ENCODE results near the gene OPA1. TPM values are rescaled to one million over a fixed set of nuclear protein-coding genes. Genes with fewer than 3 reads are reported as not detected.
A peak's percentile ranks its signal among the peaks of the same experiment; 100 is the strongest.
"Not testable (repeated sequence)": the region's sequence is repeated elsewhere in the genome, so short reads cannot be mapped to it uniquely, and the experiment has no call there.

OPA1 gene
- total and polyA plus RNA-seq, 2 of the 13 experiments (the other 11 are each of a cell fraction or from before 2014, with no cell fraction given): 26.7 to 78.5 TPM

DNA sequence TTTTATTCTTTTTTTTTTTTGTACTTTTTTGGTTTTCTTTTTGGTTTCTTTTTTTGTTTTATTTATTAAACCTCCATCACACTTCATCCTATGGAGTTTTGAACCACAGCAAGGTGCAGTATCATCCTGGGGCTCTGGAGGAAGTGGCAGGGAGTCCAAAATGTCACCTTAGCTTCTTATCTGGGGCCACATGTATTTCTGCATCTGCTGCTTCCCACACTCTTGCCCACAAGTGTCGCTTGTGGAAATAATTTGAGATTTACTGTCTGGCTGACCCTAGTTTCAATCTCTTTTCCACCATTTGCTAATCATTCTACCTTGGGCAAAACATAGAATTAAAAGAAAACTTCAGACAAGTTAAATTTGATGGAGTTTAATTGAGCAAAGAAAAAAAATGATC is 6.4 kb downstream of the OPA1 start (continued):
- TF ChIP-seq EHMT2 (IDR thresholded peaks at IDR 0.05; ENCODE audit: borderline replicate concordance, low read depth, low read length) (no peak), RFX3 (CRISPR knock-in tag; IDR thresholded peaks at IDR 0.05) (no peak)
- TF ChIP-seq, protein P1, sequence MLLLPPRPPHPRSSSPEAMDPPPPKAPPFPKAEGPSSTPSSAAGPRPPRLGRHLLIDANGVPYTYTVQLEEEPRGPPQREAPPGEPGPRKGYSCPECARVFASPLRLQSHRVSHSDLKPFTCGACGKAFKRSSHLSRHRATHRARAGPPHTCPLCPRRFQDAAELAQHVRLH (CRISPR knock-in tag; IDR thresholded peaks at IDR 0.05; ENCODE audit: borderline replicate concordance, low read depth): no peak

DNA sequence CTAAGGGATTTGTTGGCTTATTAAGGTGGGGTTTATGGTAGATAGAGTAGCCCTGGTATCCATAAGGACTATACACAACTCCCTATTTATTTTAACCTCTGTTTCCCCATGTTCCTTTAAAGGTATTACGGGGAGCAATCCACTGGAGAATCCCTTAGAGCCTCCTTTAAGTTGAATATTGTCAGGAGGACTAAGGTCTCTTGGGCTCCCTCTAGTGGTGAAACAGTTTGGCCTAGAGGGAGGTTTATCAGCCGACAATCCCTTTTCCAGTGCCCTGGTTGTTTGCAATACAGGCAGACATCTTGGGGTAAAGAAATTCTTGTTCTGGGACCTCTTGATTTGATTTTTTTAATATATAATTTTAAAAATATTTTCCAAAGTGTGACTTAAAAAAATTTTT is 12.9 kb downstream of the OPA1 start:
- BruUV-seq (replicated peaks): no TSS peak
- H3K36me3 ChIP-seq (replicated peaks in 1 of 2; ENCODE audit: control insufficient read depth in 1 of 2, insufficient read depth in 2 of 2, low read length in 2 of 2): peaks cover 3 to 22% of the 10 kb centered on the region in 2 experiments; a peak in 3 of 5 replicates
- ChIA-PET POLR2A (no interaction called here), CTCF (ENCODE audit: low intra/inter-chr PET ratio, low total read pairs) (no interaction called here)
- H2AFZ ChIP-seq (ENCODE audit: low read length): no peak overlapping the region
- H3K4me2 ChIP-seq (ENCODE audit: low read depth, low read length): no peak overlapping the region
- H3K4me3 ChIP-seq (replicated peaks in 1 of 3; ENCODE audit: insufficient read depth in 1 of 3, low read depth in 2 of 3, low read length in 3 of 3): no peak overlapping the region
- intact Hi-C loops (cut with micrococcal nuclease; ENCODE audit: unreplicated experiment): loop anchor here (1.0 kb wide), 1 partner anchor 13 kb away; the partner anchor contains the start of gene OPA1
- FAIRE-seq (peak; percentile 75), DNase-seq (ENCODE audit: low spot score) (peak; percentile 62), ATAC-seq (peak; percentile 91)
- H4K20me1 ChIP-seq (ENCODE audit: insufficient read depth, low read length): peaks cover 7% of the 10 kb centered on the region; the same call in 1 of the 2 replicates
- in situ Hi-C loops (cut with HindIII; ENCODE audit: extremely low pct_ligation_motif_present, low pct_unique_long_range_greater_than_20kb): no loop called here
- H3K9me3 ChIP-seq (ENCODE audit: low read length): no peaks in the 10 kb centered on the region
- H3K27ac ChIP-seq (ENCODE audit: extremely low read length, insufficient read depth, low read length): no peak overlapping the region
- TF ChIP-seq, protein P2, sequence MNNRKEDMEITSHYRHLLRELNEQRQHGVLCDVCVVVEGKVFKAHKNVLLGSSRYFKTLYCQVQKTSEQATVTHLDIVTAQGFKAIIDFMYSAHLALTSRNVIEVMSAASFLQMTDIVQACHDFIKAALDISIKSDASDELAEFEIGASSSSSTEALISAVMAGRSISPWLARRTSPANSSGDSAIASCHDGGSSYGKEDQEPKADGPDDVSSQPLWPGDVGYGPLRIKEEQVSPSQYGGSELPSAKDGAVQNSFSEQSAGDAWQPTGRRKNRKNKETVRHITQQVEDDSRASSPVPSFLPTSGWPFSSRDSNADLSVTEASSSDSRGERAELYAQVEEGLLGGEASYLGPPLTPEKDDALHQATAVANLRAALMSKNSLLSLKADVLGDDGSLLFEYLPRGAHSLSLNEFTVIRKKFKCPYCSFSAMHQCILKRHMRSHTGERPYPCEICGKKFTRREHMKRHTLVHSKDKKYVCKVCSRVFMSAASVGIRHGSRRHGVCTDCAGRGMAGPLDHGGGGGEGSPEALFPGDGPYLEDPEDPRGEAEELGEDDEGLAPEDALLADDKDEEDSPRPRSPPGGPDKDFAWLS (CRISPR knock-in tag; IDR thresholded peaks at IDR 0.05; ENCODE audit: borderline replicate concordance): no peak
- TF ChIP-seq, protein P3, sequence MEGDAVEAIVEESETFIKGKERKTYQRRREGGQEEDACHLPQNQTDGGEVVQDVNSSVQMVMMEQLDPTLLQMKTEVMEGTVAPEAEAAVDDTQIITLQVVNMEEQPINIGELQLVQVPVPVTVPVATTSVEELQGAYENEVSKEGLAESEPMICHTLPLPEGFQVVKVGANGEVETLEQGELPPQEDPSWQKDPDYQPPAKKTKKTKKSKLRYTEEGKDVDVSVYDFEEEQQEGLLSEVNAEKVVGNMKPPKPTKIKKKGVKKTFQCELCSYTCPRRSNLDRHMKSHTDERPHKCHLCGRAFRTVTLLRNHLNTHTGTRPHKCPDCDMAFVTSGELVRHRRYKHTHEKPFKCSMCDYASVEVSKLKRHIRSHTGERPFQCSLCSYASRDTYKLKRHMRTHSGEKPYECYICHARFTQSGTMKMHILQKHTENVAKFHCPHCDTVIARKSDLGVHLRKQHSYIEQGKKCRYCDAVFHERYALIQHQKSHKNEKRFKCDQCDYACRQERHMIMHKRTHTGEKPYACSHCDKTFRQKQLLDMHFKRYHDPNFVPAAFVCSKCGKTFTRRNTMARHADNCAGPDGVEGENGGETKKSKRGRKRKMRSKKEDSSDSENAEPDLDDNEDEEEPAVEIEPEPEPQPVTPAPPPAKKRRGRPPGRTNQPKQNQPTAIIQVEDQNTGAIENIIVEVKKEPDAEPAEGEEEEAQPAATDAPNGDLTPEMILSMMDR (CRISPR knock-in tag; IDR thresholded peaks at IDR 0.05): peak; percentile 67
- peak; percentile 94 for TF ChIP-seq ZNF317 (CRISPR knock-in tag; IDR thresholded peaks at IDR 0.05)
- H3K27me3 ChIP-seq (ENCODE audit: control insufficient read depth in 1 of 2, insufficient read depth in 2 of 2, low read length in 2 of 2): no peaks in the 10 kb centered on the region
- H3K4me1 ChIP-seq (ENCODE audit: insufficient read depth, low read length): no peaks in the 10 kb centered on the region
- no peak overlapping the region for H3K9ac ChIP-seq (ENCODE audit: insufficient read depth, low read depth, low read length)
- H3K79me2 ChIP-seq (ENCODE audit: insufficient read depth, low read length): peaks cover 23% of the 10 kb centered on the region
- 56% methylated on average over 2 of the region's 2 CpGs for WGBS (ENCODE audit: low lambda C conversion rate)

DNA sequence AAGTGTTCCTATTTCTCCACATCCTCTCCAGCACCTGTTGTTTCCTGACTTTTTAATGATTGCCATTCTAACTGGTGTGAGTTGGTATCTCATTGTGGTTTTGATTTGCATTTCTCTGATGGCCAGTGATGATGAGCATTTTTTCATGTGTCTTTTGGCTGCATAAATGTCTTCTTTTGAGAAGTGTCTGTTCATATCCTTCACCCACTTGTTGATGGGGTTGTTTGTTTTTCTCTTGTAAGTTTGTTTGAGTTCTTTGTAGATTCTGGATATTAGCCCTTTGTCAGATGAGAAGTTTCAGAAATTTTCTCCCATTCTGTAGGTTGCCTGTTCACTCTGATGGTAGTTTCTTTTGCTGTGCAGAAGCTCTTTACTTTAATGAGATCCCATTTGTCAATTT is 13.9 kb downstream of the OPA1 start:
- in situ Hi-C loops (cut with HindIII; ENCODE audit: extremely low pct_ligation_motif_present, low pct_unique_long_range_greater_than_20kb); BruUV-seq (replicated peaks); H3K4me3 ChIP-seq (replicated peaks in 1 of 3; ENCODE audit: insufficient read depth in 1 of 3, low read depth in 2 of 3, low read length in 3 of 3); H4K20me1 ChIP-seq (ENCODE audit: insufficient read depth, low read length); H3K4me1 ChIP-seq (ENCODE audit: insufficient read depth, low read length); H3K27me3 ChIP-seq (ENCODE audit: control insufficient read depth in 1 of 2, insufficient read depth in 2 of 2, low read length in 2 of 2); FAIRE-seq; H3K9me3 ChIP-seq (ENCODE audit: low read length); CTCF ChIA-PET (ENCODE audit: low intra/inter-chr PET ratio, low total read pairs); H3K27ac ChIP-seq (ENCODE audit: extremely low read length, insufficient read depth, low read length); H3K9ac ChIP-seq (ENCODE audit: insufficient read depth, low read depth, low read length); H2AFZ ChIP-seq (ENCODE audit: low read length); ATAC-seq; POLR2A ChIA-PET; DNase-seq (ENCODE audit: low spot score); H3K4me2 ChIP-seq (ENCODE audit: low read depth, low read length): not testable (repeated sequence)
- Histone ChIP-seq H3K36me3 (replicated peaks in 1 of 2; ENCODE audit: control insufficient read depth in 1 of 2, insufficient read depth in 2 of 2, low read length in 2 of 2) (peaks cover 3 to 22% of the 10 kb centered on the region in 2 experiments; a peak in 3 of 5 replicates), H3K79me2 (ENCODE audit: insufficient read depth, low read length) (peaks cover 19% of the 10 kb centered on the region)
- intact Hi-C loops (cut with micrococcal nuclease; ENCODE audit: unreplicated experiment): loop anchor here (1.0 kb wide), 1 partner anchor 14 kb away; the partner anchor contains the start of gene OPA1

DNA sequence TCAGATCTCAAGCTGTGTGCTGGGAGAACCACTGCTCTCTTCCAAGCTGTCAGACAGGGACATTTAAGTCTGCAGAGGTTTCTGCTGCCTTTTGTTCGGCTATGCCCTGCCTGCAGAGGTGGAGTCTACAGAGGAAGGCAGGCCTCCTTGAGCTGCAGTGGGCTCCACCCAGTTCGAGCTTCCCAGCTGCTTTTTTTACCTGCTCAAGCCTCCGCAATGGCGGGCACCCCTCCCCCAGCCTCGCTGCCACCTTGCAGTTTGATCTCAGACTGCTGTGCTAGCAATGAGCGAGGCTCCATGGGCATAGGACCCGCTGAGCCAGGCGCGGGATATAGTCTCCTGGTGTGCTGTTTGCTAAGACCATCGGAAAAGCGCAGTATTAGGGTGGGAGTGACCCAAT is 17.5 kb downstream of the OPA1 start:
- WGBS (ENCODE audit: low lambda C conversion rate): 92% methylated on average over 6 of the region's 11 CpGs
- FAIRE-seq; CTCF ChIA-PET (ENCODE audit: low intra/inter-chr PET ratio, low total read pairs); H3K27me3 ChIP-seq (ENCODE audit: control insufficient read depth in 1 of 2, insufficient read depth in 2 of 2, low read length in 2 of 2); H4K20me1 ChIP-seq (ENCODE audit: insufficient read depth, low read length); H2AFZ ChIP-seq (ENCODE audit: low read length); DNase-seq (ENCODE audit: low spot score); in situ Hi-C loops (cut with HindIII; ENCODE audit: extremely low pct_ligation_motif_present, low pct_unique_long_range_greater_than_20kb); BruUV-seq (replicated peaks); intact Hi-C loops (cut with micrococcal nuclease; ENCODE audit: unreplicated experiment); H3K4me3 ChIP-seq (replicated peaks in 1 of 3; ENCODE audit: insufficient read depth in 1 of 3, low read depth in 2 of 3, low read length in 3 of 3); POLR2A ChIA-PET; H3K9ac ChIP-seq (ENCODE audit: insufficient read depth, low read depth, low read length); H3K4me2 ChIP-seq (ENCODE audit: low read depth, low read length); H3K4me1 ChIP-seq (ENCODE audit: insufficient read depth, low read length); H3K27ac ChIP-seq (ENCODE audit: extremely low read length, insufficient read depth, low read length); ATAC-seq: not testable (repeated sequence)
- Histone ChIP-seq H3K36me3 (replicated peaks in 1 of 2; ENCODE audit: control insufficient read depth in 1 of 2, insufficient read depth in 2 of 2, low read length in 2 of 2) (peaks cover 0 to 19% of the 10 kb centered on the region in 2 experiments; a peak in 3 of 5 replicates), H3K9me3 (ENCODE audit: low read length) (peaks cover 11% of the 10 kb centered on the region), H3K79me2 (ENCODE audit: insufficient read depth, low read length) (peaks cover 18% of the 10 kb centered on the region)
